ENCODE measurements around the gene SAMHD1. TPM values are rescaled to one million over a fixed set of nuclear protein-coding genes. Genes with fewer than 3 reads are reported as not detected.

SAMHD1 gene
- total RNA-seq, 4 donors from 2014 or later: 17.0 to 212 (median 66.0) TPM

- Histone ChIP-seq H3K27ac (no peak overlapping the region), H3K4me3 (no peak overlapping the region), H3K36me3 (no peaks in the 10 kb centered on the region), H3K4me1 (peaks cover 0 to 15% (median 0%) of the 10 kb centered on the region in 3 donors), H3K27me3 (no peaks in the 10 kb centered on the region), H3K9me3 (peaks cover 0 to 11% (median 0%) of the 10 kb centered on the region in 3 donors)
- intact Hi-C loops (cut with DNase I): no loop called here
- TF ChIP-seq, protein P1, sequence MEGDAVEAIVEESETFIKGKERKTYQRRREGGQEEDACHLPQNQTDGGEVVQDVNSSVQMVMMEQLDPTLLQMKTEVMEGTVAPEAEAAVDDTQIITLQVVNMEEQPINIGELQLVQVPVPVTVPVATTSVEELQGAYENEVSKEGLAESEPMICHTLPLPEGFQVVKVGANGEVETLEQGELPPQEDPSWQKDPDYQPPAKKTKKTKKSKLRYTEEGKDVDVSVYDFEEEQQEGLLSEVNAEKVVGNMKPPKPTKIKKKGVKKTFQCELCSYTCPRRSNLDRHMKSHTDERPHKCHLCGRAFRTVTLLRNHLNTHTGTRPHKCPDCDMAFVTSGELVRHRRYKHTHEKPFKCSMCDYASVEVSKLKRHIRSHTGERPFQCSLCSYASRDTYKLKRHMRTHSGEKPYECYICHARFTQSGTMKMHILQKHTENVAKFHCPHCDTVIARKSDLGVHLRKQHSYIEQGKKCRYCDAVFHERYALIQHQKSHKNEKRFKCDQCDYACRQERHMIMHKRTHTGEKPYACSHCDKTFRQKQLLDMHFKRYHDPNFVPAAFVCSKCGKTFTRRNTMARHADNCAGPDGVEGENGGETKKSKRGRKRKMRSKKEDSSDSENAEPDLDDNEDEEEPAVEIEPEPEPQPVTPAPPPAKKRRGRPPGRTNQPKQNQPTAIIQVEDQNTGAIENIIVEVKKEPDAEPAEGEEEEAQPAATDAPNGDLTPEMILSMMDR (IDR thresholded peaks at IDR 0.05): no peak
- no peak for TF ChIP-seq POLR2A (IDR thresholded peaks at IDR 0.05)
- 71 to 75% methylated on average over 3 to 4 of the region's 4 CpGs for WGBS, 2 donors
- DNase-seq: no peak
Observed at GRCh38 chr20:36959242-36959641, 7.7 kb upstream of the SAMHD1 start.

- peaks cover 0 to 11% (median 0%) of the 10 kb centered on the region in 3 donors for H3K9me3 ChIP-seq
- H3K36me3 ChIP-seq: no peaks in the 10 kb centered on the region
- H3K27ac ChIP-seq: no peak overlapping the region
- no peak overlapping the region for H3K4me3 ChIP-seq
- peaks cover 0 to 20% (median 0%) of the 10 kb centered on the region in 3 donors for H3K4me1 ChIP-seq
- 77 to 78% methylated on average over 10 of the region's 10 CpGs for WGBS, 2 donors
- no peak for DNase-seq
- H3K27me3 ChIP-seq: no peaks in the 10 kb centered on the region
- intact Hi-C loops (cut with DNase I): no loop called here
- TF ChIP-seq, protein P1 (IDR thresholded peaks at IDR 0.05): no peak
- no peak for TF ChIP-seq POLR2A (IDR thresholded peaks at IDR 0.05)
Observed at GRCh38 chr20:36957875-36958667, 6.6 kb upstream of the SAMHD1 start.

GRCh38 chr20:36956674-36957073 is 5.2 kb upstream of the SAMHD1 start:
- WGBS, 2 donors: 82 to 100% methylated on average over 2 of the region's 2 CpGs
- TF ChIP-seq, protein P1 (IDR thresholded peaks at IDR 0.05): no peak
- TF ChIP-seq POLR2A (IDR thresholded peaks at IDR 0.05): no peak
- no peaks in the 10 kb centered on the region for H3K9me3 ChIP-seq
- intact Hi-C loops (cut with DNase I): no loop called here
- peaks cover 0 to 28% (median 0%) of the 10 kb centered on the region in 3 donors for H3K4me1 ChIP-seq
- no peak overlapping the region for H3K27ac ChIP-seq
- DNase-seq: no peak
- H3K36me3 ChIP-seq: no peaks in the 10 kb centered on the region
- no peak overlapping the region for H3K4me3 ChIP-seq
- no peaks in the 10 kb centered on the region for H3K27me3 ChIP-seq

DNA sequence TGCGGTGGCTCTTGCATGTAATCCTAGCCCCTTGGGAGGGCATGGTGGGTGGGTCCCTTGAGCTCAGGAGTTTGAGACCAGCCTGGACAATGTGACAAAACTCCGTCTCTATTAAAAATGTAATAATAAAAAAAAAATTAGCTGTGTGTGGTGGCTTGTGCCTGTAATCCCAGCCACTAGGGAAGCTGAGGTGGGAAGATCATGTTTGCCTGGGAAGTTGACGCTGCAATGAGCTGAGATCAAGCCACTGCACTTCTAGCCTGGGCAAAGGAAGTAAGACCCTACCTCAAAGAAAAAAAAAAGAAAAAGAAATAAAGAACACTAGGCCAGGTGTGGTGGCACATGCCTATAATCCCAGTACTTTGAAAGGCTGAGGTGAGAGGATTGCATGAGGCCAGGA is 4.5 kb upstream of the SAMHD1 start:
- intact Hi-C loops (cut with DNase I): no loop called here
- 55 to 70% methylated on average over 3 of the region's 3 CpGs for WGBS, 2 donors
- DNase-seq: no peak

More for the DNA sequence above, 4.5 kb upstream of the SAMHD1 start:
- TF ChIP-seq, protein P1 (IDR thresholded peaks at IDR 0.05): no peak
- no peak for TF ChIP-seq POLR2A (IDR thresholded peaks at IDR 0.05)
- H3K27me3 ChIP-seq: no peaks in the 10 kb centered on the region
- H3K4me3 ChIP-seq: no peak overlapping the region
- no peak overlapping the region for H3K27ac ChIP-seq
- H3K9me3 ChIP-seq: no peaks in the 10 kb centered on the region
- peaks cover 0 to 28% (median 0%) of the 10 kb centered on the region in 3 donors for H3K4me1 ChIP-seq
- no peaks in the 10 kb centered on the region for H3K36me3 ChIP-seq

All from esophagus squamous epithelium (tissue), 5 donors.